WTC11 (cell line): ENCODE data around the gene CR2. TPM values are rescaled to one million over a fixed set of nuclear protein-coding genes. Genes with fewer than 3 reads are reported as not detected.

Experiments
- ATAC-seq: fragments of 200-7000 bp; cut with Tn5 transposase; 2 replicates; pipeline ENCODE4 v1.10.0; 2021; ENCODE audit warnings: mild to moderate bottlenecking, moderate library complexity
- CTCF ChIA-PET: fragments of 300-600 bp; sonication (Branson Sonifier 250); formaldehyde crosslinking; loops from one replicate; lab custom pipeline; 2021; ENCODE audit warnings: antibody characterized with exemption; lab: Charles Lee
- POLR2A ChIA-PET: fragments of 350-600 bp; sonication (Branson Sonifier 250); formaldehyde crosslinking; loops from one replicate; lab custom pipeline; 2021; ENCODE audit warnings: antibody characterized with exemption; lab: Charles Lee
- DNase-seq: peaks from one replicate; pipeline ENCODE4 v3.0.0; 2021; ENCODE audit warnings: low spot score
- H3K27ac Mint-ChIP-seq: 2 replicates; pipeline ENCODE4 v1.8.0; 2021; ENCODE audit warnings: mixed read lengths
- H3K27me3 Mint-ChIP-seq: 2 replicates; pipeline ENCODE4 v1.8.0; 2021; ENCODE audit warnings: low read depth, mild to moderate bottlenecking, moderate library complexity, mixed read lengths
- H3K36me3 Mint-ChIP-seq: 2 replicates; pipeline ENCODE4 v1.8.0; 2021; ENCODE audit warnings: mixed read lengths
- H3K4me1 Mint-ChIP-seq: 2 replicates; pipeline ENCODE4 v1.8.0; 2022; ENCODE audit warnings: mixed read lengths
- H3K4me3 Mint-ChIP-seq: 2 replicates; pipeline ENCODE4 v1.8.0; 2021; ENCODE audit warnings: mild to moderate bottlenecking, moderate library complexity, mixed read lengths
- H3K9me3 Mint-ChIP-seq: 2 replicates; pipeline ENCODE4 v1.8.0; 2021; ENCODE audit warnings: mixed read lengths
- ATF1 ChIP-seq: sonication (generic); formaldehyde crosslinking; IDR thresholded peaks from 2 replicates; pipeline ENCODE4 v1.8.1; 2023; ENCODE audit warnings: mild to moderate bottlenecking, moderate library complexity, missing genetic modification reagents
- ETV6 ChIP-seq: sonication (generic); formaldehyde crosslinking; IDR thresholded peaks from 2 replicates; pipeline ENCODE4 v1.8.1; 2022; ENCODE audit warnings: mild to moderate bottlenecking, missing genetic modification reagents
- GABPB1 ChIP-seq: sonication (generic); formaldehyde crosslinking; IDR thresholded peaks from 2 replicates; pipeline ENCODE4 v1.8.1; 2023; ENCODE audit warnings: mild to moderate bottlenecking, missing genetic modification reagents
- IRF2 ChIP-seq: sonication (generic); formaldehyde crosslinking; IDR thresholded peaks from 2 replicates; pipeline ENCODE4 v1.8.0; 2022; ENCODE audit warnings: low read depth, missing genetic modification reagents, borderline replicate concordance
- MYBL2 ChIP-seq: sonication (generic); formaldehyde crosslinking; IDR thresholded peaks from 2 replicates; pipeline ENCODE4 v1.8.1; 2023; ENCODE audit warnings: mild to moderate bottlenecking, moderate library complexity, missing genetic modification reagents
- PRRX2 ChIP-seq: fragments of 250-450 bp; sonication (Bioruptor Pico); IDR thresholded peaks from 2 replicates; pipeline ENCODE4 v1.8.0; 2021; ENCODE audit warnings: mild to moderate bottlenecking
- TCF7 ChIP-seq: sonication (generic); formaldehyde crosslinking; IDR thresholded peaks from 2 replicates; pipeline ENCODE4 v1.8.0; 2022; ENCODE audit warnings: mild to moderate bottlenecking, low read depth, missing genetic modification reagents, moderate library complexity
- TEAD1 ChIP-seq: sonication (generic); formaldehyde crosslinking; IDR thresholded peaks from 2 replicates; pipeline ENCODE4 v1.8.0; 2022; ENCODE audit warnings: mild to moderate bottlenecking, missing genetic modification reagents
- ZNF138 ChIP-seq: sonication (generic); formaldehyde crosslinking; conservative IDR thresholded peaks from 2 replicates; pipeline ENCODE4 v1.8.1; 2022; ENCODE audit warnings: mild to moderate bottlenecking, moderate library complexity, missing genetic modification reagents
- ZNF219 ChIP-seq: sonication (generic); formaldehyde crosslinking; IDR thresholded peaks from 2 replicates; pipeline ENCODE4 v1.8.0; 2023; ENCODE audit warnings: missing genetic modification reagents, mild to moderate bottlenecking, borderline replicate concordance
- ZNF232 ChIP-seq: sonication (generic); formaldehyde crosslinking; IDR thresholded peaks from 2 replicates; pipeline ENCODE4 v1.8.0; 2022; ENCODE audit warnings: mild to moderate bottlenecking, missing genetic modification reagents
- ZNF671 ChIP-seq: fragments of 250-450 bp; sonication (Bioruptor Pico); IDR thresholded peaks from 2 replicates; pipeline ENCODE4 v1.8.0; 2021; ENCODE audit warnings: mild to moderate bottlenecking
- total RNA-seq: library from RNA; stranded (reverse); gene quantifications from 3 replicates; pipeline ENCODE4 v1.2.3, GENCODE V29; 2021
- TF ChIP-seq, protein P1 (sequence below): sonication (generic); formaldehyde crosslinking; IDR thresholded peaks from 2 replicates; pipeline ENCODE4 v1.8.0; 2022; ENCODE audit warnings: mild to moderate bottlenecking, missing genetic modification reagents
- TF ChIP-seq, protein P2 (sequence below): sonication (generic); formaldehyde crosslinking; IDR thresholded peaks from 2 replicates; pipeline ENCODE4 v1.8.1; 2023; ENCODE audit warnings: mild to moderate bottlenecking, missing genetic modification reagents, borderline replicate concordance
- TF ChIP-seq, protein P3 (sequence below): fragments of 250-450 bp; sonication (Bioruptor Pico); IDR thresholded peaks from 2 replicates; pipeline ENCODE4 v1.9.0; 2021; ENCODE audit warnings: mild to moderate bottlenecking, borderline replicate concordance
- TF ChIP-seq, protein P4 (sequence below): sonication (generic); formaldehyde crosslinking; IDR thresholded peaks from 2 replicates; pipeline ENCODE4 v1.8.0; 2023; ENCODE audit warnings: missing genetic modification reagents
- TF ChIP-seq, protein P5 (sequence below): sonication (generic); formaldehyde crosslinking; IDR thresholded peaks from 2 replicates; pipeline ENCODE4 v1.8.0; 2022; ENCODE audit warnings: mild to moderate bottlenecking, missing genetic modification reagents
- TF ChIP-seq, protein P6 (sequence below): fragments of 250-450 bp; sonication (Bioruptor Pico); IDR thresholded peaks from 2 replicates; pipeline ENCODE4 v1.9.0; 2021; ENCODE audit warnings: mild to moderate bottlenecking
- TF ChIP-seq, protein P7 (sequence below): sonication (generic); formaldehyde crosslinking; IDR thresholded peaks from 2 replicates; pipeline ENCODE4 v1.8.1; 2023; ENCODE audit warnings: mild to moderate bottlenecking, missing genetic modification reagents, moderate library complexity

The CR2 gene
- total RNA-seq, 1 experiment from 2014 or later = 3.8 TPM

DNA sequence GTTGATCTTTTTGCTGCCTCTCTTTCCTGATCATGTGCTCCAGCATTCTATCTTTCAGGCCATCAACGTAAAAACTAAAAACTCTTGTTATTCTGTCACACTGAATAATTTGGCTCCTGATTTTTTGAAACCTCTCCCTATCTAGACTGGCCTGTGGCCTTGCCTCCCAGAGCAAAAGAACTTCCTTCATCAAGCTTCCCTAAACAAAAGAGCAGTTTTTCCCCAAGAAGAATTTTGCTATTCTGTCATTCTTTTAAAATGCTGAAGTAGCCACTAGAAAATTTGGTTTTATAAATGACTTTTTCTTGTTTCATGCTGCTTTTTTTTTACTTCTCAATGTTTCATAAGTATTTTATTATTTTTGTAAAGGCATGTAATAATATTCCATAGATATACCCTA is 37.1 kb upstream of the CR2 start:
- DNase-seq (no peak), ATAC-seq (no peak)
- no peaks in the 10 kb centered on the region for H3K36me3 Mint-ChIP-seq
- TF ChIP-seq, protein P1, sequence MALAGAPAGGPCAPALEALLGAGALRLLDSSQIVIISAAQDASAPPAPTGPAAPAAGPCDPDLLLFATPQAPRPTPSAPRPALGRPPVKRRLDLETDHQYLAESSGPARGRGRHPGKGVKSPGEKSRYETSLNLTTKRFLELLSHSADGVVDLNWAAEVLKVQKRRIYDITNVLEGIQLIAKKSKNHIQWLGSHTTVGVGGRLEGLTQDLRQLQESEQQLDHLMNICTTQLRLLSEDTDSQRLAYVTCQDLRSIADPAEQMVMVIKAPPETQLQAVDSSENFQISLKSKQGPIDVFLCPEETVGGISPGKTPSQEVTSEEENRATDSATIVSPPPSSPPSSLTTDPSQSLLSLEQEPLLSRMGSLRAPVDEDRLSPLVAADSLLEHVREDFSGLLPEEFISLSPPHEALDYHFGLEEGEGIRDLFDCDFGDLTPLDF (CRISPR knock-in tag) = no peak
- ChIA-PET POLR2A (no interaction called here), CTCF (interaction anchor here (1.4 to 1.5 kb wide), 2 partner anchors 12 to 16 kb away, joined by 5 to 6 read pairs; no protein-coding TSS in a partner anchor)
- no peak overlapping the region for H3K27ac Mint-ChIP-seq
- H3K4me3 Mint-ChIP-seq = no peak overlapping the region
- H3K9me3 Mint-ChIP-seq = peaks cover 4% of the 10 kb centered on the region
- peaks cover 3% of the 10 kb centered on the region for H3K4me1 Mint-ChIP-seq
- no peaks in the 10 kb centered on the region; the same call in 1 of the 2 replicates for H3K27me3 Mint-ChIP-seq

DNA sequence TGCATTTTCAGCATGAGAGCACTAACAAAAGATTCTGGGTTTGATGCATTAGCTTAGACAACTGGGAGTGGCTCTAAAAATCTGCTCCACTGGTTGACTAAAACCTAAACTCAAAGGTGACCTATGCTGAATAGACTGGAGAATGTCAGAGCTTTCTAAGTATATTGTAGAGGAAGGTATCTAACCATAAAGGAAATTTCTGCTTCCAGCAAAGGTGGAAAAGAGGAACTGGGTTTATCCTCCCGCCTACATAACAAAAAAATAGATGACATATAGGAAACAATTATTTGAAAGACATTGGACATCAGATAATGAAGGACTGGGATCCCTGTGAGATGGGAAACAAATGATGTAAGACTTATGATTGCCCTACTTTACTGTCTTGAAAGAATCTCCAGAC is 35.8 kb upstream of the CR2 start:
- Mint-ChIP-seq H3K4me1 (peaks cover 4% of the 10 kb centered on the region), H3K27ac (no peak overlapping the region), H3K4me3 (no peak overlapping the region), H3K36me3 (no peaks in the 10 kb centered on the region), H3K27me3 (no peaks in the 10 kb centered on the region; the same call in 1 of the 2 replicates), H3K9me3 (peaks cover 4% of the 10 kb centered on the region)
- ChIA-PET CTCF (interaction anchor here (1.3 to 1.4 kb wide), 2 partner anchors 13 to 17 kb away, joined by 4 to 5 read pairs; no protein-coding TSS in a partner anchor), POLR2A (no interaction called here)
- ATAC-seq (no peak), DNase-seq (no peak)
- TF ChIP-seq IRF2 (CRISPR knock-in tag) = no peak
- TF ChIP-seq, protein P2, sequence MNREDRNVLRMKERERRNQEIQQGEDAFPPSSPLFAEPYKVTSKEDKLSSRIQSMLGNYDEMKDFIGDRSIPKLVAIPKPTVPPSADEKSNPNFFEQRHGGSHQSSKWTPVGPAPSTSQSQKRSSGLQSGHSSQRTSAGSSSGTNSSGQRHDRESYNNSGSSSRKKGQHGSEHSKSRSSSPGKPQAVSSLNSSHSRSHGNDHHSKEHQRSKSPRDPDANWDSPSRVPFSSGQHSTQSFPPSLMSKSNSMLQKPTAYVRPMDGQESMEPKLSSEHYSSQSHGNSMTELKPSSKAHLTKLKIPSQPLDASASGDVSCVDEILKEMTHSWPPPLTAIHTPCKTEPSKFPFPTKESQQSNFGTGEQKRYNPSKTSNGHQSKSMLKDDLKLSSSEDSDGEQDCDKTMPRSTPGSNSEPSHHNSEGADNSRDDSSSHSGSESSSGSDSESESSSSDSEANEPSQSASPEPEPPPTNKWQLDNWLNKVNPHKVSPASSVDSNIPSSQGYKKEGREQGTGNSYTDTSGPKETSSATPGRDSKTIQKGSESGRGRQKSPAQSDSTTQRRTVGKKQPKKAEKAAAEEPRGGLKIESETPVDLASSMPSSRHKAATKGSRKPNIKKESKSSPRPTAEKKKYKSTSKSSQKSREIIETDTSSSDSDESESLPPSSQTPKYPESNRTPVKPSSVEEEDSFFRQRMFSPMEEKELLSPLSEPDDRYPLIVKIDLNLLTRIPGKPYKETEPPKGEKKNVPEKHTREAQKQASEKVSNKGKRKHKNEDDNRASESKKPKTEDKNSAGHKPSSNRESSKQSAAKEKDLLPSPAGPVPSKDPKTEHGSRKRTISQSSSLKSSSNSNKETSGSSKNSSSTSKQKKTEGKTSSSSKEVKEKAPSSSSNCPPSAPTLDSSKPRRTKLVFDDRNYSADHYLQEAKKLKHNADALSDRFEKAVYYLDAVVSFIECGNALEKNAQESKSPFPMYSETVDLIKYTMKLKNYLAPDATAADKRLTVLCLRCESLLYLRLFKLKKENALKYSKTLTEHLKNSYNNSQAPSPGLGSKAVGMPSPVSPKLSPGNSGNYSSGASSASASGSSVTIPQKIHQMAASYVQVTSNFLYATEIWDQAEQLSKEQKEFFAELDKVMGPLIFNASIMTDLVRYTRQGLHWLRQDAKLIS = no peak
- TF ChIP-seq, protein P3, sequence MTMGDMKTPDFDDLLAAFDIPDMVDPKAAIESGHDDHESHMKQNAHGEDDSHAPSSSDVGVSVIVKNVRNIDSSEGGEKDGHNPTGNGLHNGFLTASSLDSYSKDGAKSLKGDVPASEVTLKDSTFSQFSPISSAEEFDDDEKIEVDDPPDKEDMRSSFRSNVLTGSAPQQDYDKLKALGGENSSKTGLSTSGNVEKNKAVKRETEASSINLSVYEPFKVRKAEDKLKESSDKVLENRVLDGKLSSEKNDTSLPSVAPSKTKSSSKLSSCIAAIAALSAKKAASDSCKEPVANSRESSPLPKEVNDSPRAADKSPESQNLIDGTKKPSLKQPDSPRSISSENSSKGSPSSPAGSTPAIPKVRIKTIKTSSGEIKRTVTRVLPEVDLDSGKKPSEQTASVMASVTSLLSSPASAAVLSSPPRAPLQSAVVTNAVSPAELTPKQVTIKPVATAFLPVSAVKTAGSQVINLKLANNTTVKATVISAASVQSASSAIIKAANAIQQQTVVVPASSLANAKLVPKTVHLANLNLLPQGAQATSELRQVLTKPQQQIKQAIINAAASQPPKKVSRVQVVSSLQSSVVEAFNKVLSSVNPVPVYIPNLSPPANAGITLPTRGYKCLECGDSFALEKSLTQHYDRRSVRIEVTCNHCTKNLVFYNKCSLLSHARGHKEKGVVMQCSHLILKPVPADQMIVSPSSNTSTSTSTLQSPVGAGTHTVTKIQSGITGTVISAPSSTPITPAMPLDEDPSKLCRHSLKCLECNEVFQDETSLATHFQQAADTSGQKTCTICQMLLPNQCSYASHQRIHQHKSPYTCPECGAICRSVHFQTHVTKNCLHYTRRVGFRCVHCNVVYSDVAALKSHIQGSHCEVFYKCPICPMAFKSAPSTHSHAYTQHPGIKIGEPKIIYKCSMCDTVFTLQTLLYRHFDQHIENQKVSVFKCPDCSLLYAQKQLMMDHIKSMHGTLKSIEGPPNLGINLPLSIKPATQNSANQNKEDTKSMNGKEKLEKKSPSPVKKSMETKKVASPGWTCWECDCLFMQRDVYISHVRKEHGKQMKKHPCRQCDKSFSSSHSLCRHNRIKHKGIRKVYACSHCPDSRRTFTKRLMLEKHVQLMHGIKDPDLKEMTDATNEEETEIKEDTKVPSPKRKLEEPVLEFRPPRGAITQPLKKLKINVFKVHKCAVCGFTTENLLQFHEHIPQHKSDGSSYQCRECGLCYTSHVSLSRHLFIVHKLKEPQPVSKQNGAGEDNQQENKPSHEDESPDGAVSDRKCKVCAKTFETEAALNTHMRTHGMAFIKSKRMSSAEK (CRISPR knock-in tag) = no peak
- TF ChIP-seq, protein P4, sequence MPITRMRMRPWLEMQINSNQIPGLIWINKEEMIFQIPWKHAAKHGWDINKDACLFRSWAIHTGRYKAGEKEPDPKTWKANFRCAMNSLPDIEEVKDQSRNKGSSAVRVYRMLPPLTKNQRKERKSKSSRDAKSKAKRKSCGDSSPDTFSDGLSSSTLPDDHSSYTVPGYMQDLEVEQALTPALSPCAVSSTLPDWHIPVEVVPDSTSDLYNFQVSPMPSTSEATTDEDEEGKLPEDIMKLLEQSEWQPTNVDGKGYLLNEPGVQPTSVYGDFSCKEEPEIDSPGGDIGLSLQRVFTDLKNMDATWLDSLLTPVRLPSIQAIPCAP (CRISPR knock-in tag) = no peak
- no peak for TF ChIP-seq PRRX2
- no peak for TF ChIP-seq ETV6 (CRISPR knock-in tag)
- no peak for TF ChIP-seq TCF7 (CRISPR knock-in tag)
- no peak for TF ChIP-seq ATF1 (CRISPR knock-in tag)
- no peak for TF ChIP-seq ZNF671 (CRISPR knock-in tag)

DNA sequence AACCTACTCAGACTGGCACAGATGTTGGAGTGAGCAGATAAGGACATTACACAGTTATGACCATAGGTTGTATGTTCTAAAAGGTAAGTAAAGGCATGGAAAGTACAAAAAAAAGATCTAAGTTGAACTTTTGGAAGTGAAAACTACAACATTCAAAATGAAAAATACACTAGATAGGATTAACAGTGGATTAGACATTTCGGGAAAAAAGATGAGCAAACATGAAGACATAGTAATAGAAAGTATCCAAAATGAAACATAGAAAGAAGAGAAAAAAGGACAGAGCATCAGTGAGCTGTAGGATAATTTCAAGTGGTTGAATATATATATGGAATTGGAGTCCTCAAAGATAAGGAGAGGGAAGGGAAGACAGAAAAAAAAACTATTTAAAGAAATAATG is 34.0 kb upstream of the CR2 start:
- no peak overlapping the region for H3K27ac Mint-ChIP-seq
- ChIA-PET POLR2A (no interaction called here), CTCF (no interaction called here)
- peaks cover 15% of the 10 kb centered on the region for H3K4me1 Mint-ChIP-seq
- H3K36me3 Mint-ChIP-seq = no peaks in the 10 kb centered on the region
- H3K4me3 Mint-ChIP-seq = no peak overlapping the region
- no peaks in the 10 kb centered on the region; the same call in 1 of the 2 replicates for H3K27me3 Mint-ChIP-seq
- ATAC-seq = no peak
- H3K9me3 Mint-ChIP-seq = peaks cover 4% of the 10 kb centered on the region
- DNase-seq = no peak
- TF ChIP-seq GABPB1 (CRISPR knock-in tag) (no peak), ZNF232 (no peak), MYBL2 (CRISPR knock-in tag) (no peak), ZNF219 (no peak), ZNF138 (CRISPR knock-in tag) (no peak), TEAD1 (CRISPR knock-in tag) (no peak)
- TF ChIP-seq, protein P5, sequence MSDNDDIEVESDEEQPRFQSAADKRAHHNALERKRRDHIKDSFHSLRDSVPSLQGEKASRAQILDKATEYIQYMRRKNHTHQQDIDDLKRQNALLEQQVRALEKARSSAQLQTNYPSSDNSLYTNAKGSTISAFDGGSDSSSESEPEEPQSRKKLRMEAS (CRISPR knock-in tag) = no peak
- TF ChIP-seq, protein P6, sequence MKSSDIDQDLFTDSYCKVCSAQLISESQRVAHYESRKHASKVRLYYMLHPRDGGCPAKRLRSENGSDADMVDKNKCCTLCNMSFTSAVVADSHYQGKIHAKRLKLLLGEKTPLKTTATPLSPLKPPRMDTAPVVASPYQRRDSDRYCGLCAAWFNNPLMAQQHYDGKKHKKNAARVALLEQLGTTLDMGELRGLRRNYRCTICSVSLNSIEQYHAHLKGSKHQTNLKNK = no peak
- TF ChIP-seq, protein P7, sequence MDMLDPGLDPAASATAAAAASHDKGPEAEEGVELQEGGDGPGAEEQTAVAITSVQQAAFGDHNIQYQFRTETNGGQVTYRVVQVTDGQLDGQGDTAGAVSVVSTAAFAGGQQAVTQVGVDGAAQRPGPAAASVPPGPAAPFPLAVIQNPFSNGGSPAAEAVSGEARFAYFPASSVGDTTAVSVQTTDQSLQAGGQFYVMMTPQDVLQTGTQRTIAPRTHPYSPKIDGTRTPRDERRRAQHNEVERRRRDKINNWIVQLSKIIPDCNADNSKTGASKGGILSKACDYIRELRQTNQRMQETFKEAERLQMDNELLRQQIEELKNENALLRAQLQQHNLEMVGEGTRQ (CRISPR knock-in tag) = no peak
